ENCODE results near the gene FUT8. TPM values are rescaled to one million over a fixed set of nuclear protein-coding genes. Genes with fewer than 3 reads are reported as not detected.
"Not testable (repeated sequence)": the region's sequence is repeated elsewhere in the genome, so short reads cannot be mapped to it uniquely, and the experiment has no call there.

FUT8 gene
- total and polyA plus RNA-seq, 4 donors: 1.1 to 14.1 (median 4.0) TPM

DNA sequence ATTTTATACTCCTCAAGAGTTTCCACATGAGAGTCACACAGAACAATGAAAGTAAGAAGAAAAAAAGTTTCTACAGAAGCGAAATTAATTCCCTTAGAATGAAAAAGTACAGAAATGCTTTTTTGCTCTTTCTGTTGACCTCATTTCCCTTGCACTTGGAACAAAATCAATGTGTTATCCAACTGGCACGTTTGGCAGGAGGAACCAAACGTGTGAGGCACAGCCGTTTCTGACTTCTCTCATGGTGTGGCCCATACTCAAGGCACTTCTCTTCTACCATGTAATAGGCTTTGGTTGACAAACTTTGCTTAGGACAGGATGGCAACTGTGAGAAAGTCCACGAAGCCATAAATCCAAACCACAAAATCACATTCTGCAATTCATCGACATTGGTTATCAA lies 297.0 kb downstream of the FUT8 start:
- WGBS: 47% methylated on average over 6 of the region's 6 CpGs
- Histone ChIP-seq H3K36me3 (ENCODE audit: control insufficient read depth in 4 of 4, insufficient read depth in 3 of 4, low read depth in 1 of 4, low read length in 3 of 4) (no peaks in the 10 kb centered on the region), H3K27ac (ENCODE audit: low read depth in 1 of 2, low read length in 2 of 2) (no peak overlapping the region), H3K4me3 (ENCODE audit: low read depth in 1 of 3, low read length in 3 of 3) (no peak overlapping the region), H3K27me3 (ENCODE audit: control insufficient read depth in 4 of 4, insufficient read depth in 4 of 4, low read length in 3 of 4) (no peaks in the 10 kb centered on the region), H3K9ac (ENCODE audit: low read depth in 1 of 2, low read length in 2 of 2) (no peak overlapping the region), H3K9me3 (ENCODE audit: control insufficient read depth in 4 of 4, low read length in 3 of 4) (peaks cover 0 to 1% (median 0%) of the 10 kb centered on the region in 4 donors), H3K4me1 (ENCODE audit: control insufficient read depth in 4 of 4, insufficient read depth in 4 of 4, low read length in 3 of 4) (peaks cover 0 to 3% (median 0%) of the 10 kb centered on the region in 4 donors)
- DNase-seq (ENCODE audit: low spot score): no peak
- TF ChIP-seq, protein P1, sequence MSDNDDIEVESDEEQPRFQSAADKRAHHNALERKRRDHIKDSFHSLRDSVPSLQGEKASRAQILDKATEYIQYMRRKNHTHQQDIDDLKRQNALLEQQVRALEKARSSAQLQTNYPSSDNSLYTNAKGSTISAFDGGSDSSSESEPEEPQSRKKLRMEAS (IDR thresholded peaks at IDR 0.05): no peak
- no peak for TF ChIP-seq FOXA2 (IDR thresholded peaks at IDR 0.05)
- no peak for TF ChIP-seq RAD21 (IDR thresholded peaks at IDR 0.05)
- no peak for TF ChIP-seq TAF1 (conservative IDR thresholded peaks at IDR 0.05)
- TF ChIP-seq, protein P2, sequence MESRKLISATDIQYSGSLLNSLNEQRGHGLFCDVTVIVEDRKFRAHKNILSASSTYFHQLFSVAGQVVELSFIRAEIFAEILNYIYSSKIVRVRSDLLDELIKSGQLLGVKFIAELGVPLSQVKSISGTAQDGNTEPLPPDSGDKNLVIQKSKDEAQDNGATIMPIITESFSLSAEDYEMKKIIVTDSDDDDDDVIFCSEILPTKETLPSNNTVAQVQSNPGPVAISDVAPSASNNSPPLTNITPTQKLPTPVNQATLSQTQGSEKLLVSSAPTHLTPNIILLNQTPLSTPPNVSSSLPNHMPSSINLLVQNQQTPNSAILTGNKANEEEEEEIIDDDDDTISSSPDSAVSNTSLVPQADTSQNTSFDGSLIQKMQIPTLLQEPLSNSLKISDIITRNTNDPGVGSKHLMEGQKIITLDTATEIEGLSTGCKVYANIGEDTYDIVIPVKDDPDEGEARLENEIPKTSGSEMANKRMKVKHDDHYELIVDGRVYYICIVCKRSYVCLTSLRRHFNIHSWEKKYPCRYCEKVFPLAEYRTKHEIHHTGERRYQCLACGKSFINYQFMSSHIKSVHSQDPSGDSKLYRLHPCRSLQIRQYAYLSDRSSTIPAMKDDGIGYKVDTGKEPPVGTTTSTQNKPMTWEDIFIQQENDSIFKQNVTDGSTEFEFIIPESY (IDR thresholded peaks at IDR 0.05): no peak
- TF ChIP-seq, protein P3, sequence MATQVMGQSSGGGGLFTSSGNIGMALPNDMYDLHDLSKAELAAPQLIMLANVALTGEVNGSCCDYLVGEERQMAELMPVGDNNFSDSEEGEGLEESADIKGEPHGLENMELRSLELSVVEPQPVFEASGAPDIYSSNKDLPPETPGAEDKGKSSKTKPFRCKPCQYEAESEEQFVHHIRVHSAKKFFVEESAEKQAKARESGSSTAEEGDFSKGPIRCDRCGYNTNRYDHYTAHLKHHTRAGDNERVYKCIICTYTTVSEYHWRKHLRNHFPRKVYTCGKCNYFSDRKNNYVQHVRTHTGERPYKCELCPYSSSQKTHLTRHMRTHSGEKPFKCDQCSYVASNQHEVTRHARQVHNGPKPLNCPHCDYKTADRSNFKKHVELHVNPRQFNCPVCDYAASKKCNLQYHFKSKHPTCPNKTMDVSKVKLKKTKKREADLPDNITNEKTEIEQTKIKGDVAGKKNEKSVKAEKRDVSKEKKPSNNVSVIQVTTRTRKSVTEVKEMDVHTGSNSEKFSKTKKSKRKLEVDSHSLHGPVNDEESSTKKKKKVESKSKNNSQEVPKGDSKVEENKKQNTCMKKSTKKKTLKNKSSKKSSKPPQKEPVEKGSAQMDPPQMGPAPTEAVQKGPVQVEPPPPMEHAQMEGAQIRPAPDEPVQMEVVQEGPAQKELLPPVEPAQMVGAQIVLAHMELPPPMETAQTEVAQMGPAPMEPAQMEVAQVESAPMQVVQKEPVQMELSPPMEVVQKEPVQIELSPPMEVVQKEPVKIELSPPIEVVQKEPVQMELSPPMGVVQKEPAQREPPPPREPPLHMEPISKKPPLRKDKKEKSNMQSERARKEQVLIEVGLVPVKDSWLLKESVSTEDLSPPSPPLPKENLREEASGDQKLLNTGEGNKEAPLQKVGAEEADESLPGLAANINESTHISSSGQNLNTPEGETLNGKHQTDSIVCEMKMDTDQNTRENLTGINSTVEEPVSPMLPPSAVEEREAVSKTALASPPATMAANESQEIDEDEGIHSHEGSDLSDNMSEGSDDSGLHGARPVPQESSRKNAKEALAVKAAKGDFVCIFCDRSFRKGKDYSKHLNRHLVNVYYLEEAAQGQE (IDR thresholded peaks at IDR 0.05): no peak
- no peak for TF ChIP-seq SP1 (IDR thresholded peaks at IDR 0.05)
- TF ChIP-seq HNF4G (IDR thresholded peaks at IDR 0.05): no peak
- no peak for TF ChIP-seq JUND (IDR thresholded peaks at IDR 0.05)
- no peak for TF ChIP-seq HNF4A (conservative IDR thresholded peaks at IDR 0.05)
- no peak for TF ChIP-seq FOXA1 (IDR thresholded peaks at IDR 0.05)
- TF ChIP-seq GABPA (IDR thresholded peaks at IDR 0.05 in 1 of 2, conservative IDR thresholded peaks at IDR 0.05 in 1 of 2): no peak
- TF ChIP-seq, protein P4, sequence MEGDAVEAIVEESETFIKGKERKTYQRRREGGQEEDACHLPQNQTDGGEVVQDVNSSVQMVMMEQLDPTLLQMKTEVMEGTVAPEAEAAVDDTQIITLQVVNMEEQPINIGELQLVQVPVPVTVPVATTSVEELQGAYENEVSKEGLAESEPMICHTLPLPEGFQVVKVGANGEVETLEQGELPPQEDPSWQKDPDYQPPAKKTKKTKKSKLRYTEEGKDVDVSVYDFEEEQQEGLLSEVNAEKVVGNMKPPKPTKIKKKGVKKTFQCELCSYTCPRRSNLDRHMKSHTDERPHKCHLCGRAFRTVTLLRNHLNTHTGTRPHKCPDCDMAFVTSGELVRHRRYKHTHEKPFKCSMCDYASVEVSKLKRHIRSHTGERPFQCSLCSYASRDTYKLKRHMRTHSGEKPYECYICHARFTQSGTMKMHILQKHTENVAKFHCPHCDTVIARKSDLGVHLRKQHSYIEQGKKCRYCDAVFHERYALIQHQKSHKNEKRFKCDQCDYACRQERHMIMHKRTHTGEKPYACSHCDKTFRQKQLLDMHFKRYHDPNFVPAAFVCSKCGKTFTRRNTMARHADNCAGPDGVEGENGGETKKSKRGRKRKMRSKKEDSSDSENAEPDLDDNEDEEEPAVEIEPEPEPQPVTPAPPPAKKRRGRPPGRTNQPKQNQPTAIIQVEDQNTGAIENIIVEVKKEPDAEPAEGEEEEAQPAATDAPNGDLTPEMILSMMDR (IDR thresholded peaks at IDR 0.05; ENCODE audit: low read depth, low read length, missing input control): no peak

DNA sequence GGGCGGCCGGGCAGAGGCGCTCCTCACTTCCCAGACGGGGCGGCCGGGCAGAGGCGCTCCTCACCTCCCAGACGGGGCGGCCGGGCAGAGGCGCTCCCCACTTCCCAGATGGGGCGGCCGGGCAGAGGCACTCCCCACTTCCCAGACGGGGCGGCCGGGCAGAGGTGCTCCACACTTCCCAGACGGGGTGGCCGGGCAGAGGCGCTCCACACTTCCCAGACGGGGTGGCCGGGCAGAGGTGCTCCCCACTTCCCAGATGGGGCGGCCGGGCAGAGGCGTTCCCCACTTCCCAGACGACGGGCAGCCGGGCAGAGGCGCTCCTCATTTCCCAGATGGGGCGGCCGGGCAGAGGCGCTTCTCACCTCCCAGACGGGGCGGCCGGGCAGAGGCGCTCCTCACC lies 304.3 kb downstream of the FUT8 start:
- not testable (repeated sequence) for DNase-seq (ENCODE audit: low spot score); H3K9ac ChIP-seq (ENCODE audit: low read depth in 1 of 2, low read length in 2 of 2); H3K36me3 ChIP-seq (ENCODE audit: control insufficient read depth in 4 of 4, insufficient read depth in 3 of 4, low read depth in 1 of 4, low read length in 3 of 4); H3K9me3 ChIP-seq (ENCODE audit: control insufficient read depth in 4 of 4, low read length in 3 of 4); H3K27me3 ChIP-seq (ENCODE audit: control insufficient read depth in 4 of 4, insufficient read depth in 4 of 4, low read length in 3 of 4); H3K4me3 ChIP-seq (ENCODE audit: low read depth in 1 of 3, low read length in 3 of 3); H3K27ac ChIP-seq (ENCODE audit: low read depth in 1 of 2, low read length in 2 of 2); H3K4me1 ChIP-seq (ENCODE audit: control insufficient read depth in 4 of 4, insufficient read depth in 4 of 4, low read length in 3 of 4)
- 99% methylated on average over 35 of the region's 35 CpGs for WGBS

DNA sequence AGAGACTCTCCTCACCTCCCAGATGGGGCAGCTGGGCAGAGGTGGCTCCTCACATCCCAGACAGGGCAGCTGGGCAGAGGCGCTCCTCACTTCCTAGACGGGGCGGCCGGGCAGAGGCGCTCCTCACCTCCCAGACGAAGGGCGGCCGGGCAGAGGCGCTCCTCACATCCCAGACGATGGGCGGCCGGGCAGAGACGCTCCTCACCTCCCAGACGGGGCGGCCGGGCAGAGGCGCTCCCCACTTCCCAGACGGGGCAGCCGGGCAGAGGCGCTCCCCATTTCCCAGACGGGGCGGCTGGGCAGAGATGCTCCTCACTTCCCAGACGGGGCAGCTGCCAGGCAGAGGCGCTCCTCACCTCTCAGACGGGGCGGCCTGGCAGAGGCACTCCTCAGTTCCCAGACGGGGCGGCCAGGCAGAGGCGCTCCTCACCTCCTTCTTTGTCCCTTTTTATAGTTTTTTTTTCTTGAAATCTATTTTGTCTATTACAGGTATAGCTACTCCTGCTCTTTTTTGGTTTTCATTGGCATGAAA lies 304.9 kb downstream of the FUT8 start:
- H3K9ac ChIP-seq (ENCODE audit: low read depth in 1 of 2, low read length in 2 of 2); H3K4me3 ChIP-seq (ENCODE audit: low read depth in 1 of 3, low read length in 3 of 3); H3K27ac ChIP-seq (ENCODE audit: low read depth in 1 of 2, low read length in 2 of 2); H3K36me3 ChIP-seq (ENCODE audit: control insufficient read depth in 4 of 4, insufficient read depth in 3 of 4, low read depth in 1 of 4, low read length in 3 of 4); H3K9me3 ChIP-seq (ENCODE audit: control insufficient read depth in 4 of 4, low read length in 3 of 4); H3K27me3 ChIP-seq (ENCODE audit: control insufficient read depth in 4 of 4, insufficient read depth in 4 of 4, low read length in 3 of 4); DNase-seq (ENCODE audit: low spot score); H3K4me1 ChIP-seq (ENCODE audit: control insufficient read depth in 4 of 4, insufficient read depth in 4 of 4, low read length in 3 of 4): not testable (repeated sequence)
- 98% methylated on average over 29 of the region's 29 CpGs for WGBS

Measured in liver (tissue), 9 donors.